GF-D8 (cell line): ENCODE results near the gene GAPDH.
A peak's percentile ranks its signal among the peaks of the same experiment; 100 is the strongest.

Source experiments
- DNase-seq: peaks from one replicate; lab custom pipeline; 2025; lab: John Stamatoyannopoulos, UW

Gene GAPDH

GRCh38 chr12:6529291-6529737 is 5.0 kb upstream of the GAPDH start:
- DNase-seq = no peak

GRCh38 chr12:6530576-6531260 is 3.6 kb upstream of the GAPDH start:
- no peak for DNase-seq

GRCh38 chr12:6532051-6532926 is 2.0 kb upstream of the GAPDH start:
- DNase-seq = peak; percentile 86

GRCh38 chr12:6532927-6533652 is 1.2 kb upstream of the GAPDH start:
- peak; percentile 43 for DNase-seq

- no peak for DNase-seq
Measured at GRCh38 chr12:6533653-6533922, 729 bp upstream of the GAPDH start.

GRCh38 chr12:6534695-6534944 is 303 bp downstream of the GAPDH start:
- no peak for DNase-seq

- peak; percentile 88 for DNase-seq
Measured at GRCh38 chr12:6534945-6535696, 804 bp downstream of the GAPDH start.

GRCh38 chr12:6535697-6535946 is 1.3 kb downstream of the GAPDH start:
- DNase-seq = no peak

GRCh38 chr12:6535960-6536847 is 1.9 kb downstream of the GAPDH start:
- DNase-seq = no peak

- no peak for DNase-seq
Measured at GRCh38 chr12:6536894-6537579, 2.7 kb downstream of the GAPDH start.

- peak; percentile 39 for DNase-seq
Measured at GRCh38 chr12:6537580-6538419, 3.5 kb downstream of the GAPDH start.

GRCh38 chr12:6538420-6539313 is 4.3 kb downstream of the GAPDH start:
- no peak for DNase-seq

GRCh38 chr12:6539314-6539682 is 5.0 kb downstream of the GAPDH start:
- DNase-seq = no peak

GRCh38 chr12:6539707-6540134 is 5.4 kb downstream of the GAPDH start:
- no peak for DNase-seq

GRCh38 chr12:6540181-6540877 is 6.0 kb downstream of the GAPDH start:
- DNase-seq = no peak

- no peak for DNase-seq
Measured at GRCh38 chr12:6541371-6542165, 7.3 kb downstream of the GAPDH start.

- no peak for DNase-seq
Measured at GRCh38 chr12:6542209-6543009, 8.1 kb downstream of the GAPDH start.
